Measurements from ENCODE around the gene RNU6-9.
"Not testable (repeated sequence)": the region's sequence is repeated elsewhere in the genome, so short reads cannot be mapped to it uniquely, and the experiment has no call there.

The RNU6-9 gene

DNA sequence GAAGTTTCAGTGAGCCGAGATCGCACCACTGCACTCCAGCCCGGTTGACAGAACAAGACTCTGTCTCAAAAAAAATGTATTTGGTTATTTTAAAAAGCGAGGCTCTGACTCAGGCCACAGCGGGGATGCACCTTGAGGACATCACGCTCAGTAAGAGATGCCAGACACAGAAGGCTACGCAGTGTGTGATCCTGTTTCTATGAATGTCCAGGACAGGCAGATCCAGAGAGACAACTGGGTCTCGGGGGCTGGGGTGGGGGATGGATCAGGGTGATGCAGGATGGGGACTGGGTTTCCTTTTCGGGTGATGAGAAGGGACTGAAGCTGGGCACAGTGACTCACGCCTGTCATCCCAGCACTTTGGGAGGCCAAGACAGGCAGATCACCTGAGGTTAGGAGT is 5.7 kb upstream of the RNU6-9 start:
- no peak for TF ChIP-seq CTCF (IDR thresholded peaks at IDR 0.05; ENCODE audit: low read depth, low read length, missing control alignments)
- DNase-seq, result no peak
- in situ Hi-C loops (cut with HindIII; ENCODE audit: low pct_ligation_motif_present, low sequenced_read_pairs), result no loop called here
- Histone ChIP-seq H3K4me3 (ENCODE audit: low read depth, low read length) (no peak overlapping the region), H3K27me3 (replicated peaks) (no peaks in the 10 kb centered on the region), H3K27ac (no peak overlapping the region), H3K36me3 (replicated peaks) (peaks cover 62% of the 10 kb centered on the region)

- no peak overlapping the region for H3K4me3 ChIP-seq (ENCODE audit: low read depth, low read length)
- no peak for DNase-seq
- H3K27me3 ChIP-seq (replicated peaks), result no peaks in the 10 kb centered on the region
- TF ChIP-seq CTCF (IDR thresholded peaks at IDR 0.05; ENCODE audit: low read depth, low read length, missing control alignments), result no peak
- in situ Hi-C loops (cut with HindIII; ENCODE audit: low pct_ligation_motif_present, low sequenced_read_pairs), result no loop called here
- no peak overlapping the region for H3K27ac ChIP-seq
- H3K36me3 ChIP-seq (replicated peaks), result peaks cover 55% of the 10 kb centered on the region
Observed at GRCh38 chr19:888581-889385, 4.5 kb upstream of the RNU6-9 start.

GRCh38 chr19:889662-890295 is 3.5 kb upstream of the RNU6-9 start:
- TF ChIP-seq CTCF (IDR thresholded peaks at IDR 0.05; ENCODE audit: low read depth, low read length, missing control alignments), result no peak
- H3K27ac ChIP-seq, result no peak overlapping the region
- DNase-seq, result no peak
- in situ Hi-C loops (cut with HindIII; ENCODE audit: low pct_ligation_motif_present, low sequenced_read_pairs), result no loop called here
- H3K27me3 ChIP-seq (replicated peaks), result no peaks in the 10 kb centered on the region
- no peak overlapping the region for H3K4me3 ChIP-seq (ENCODE audit: low read depth, low read length)
- peaks cover 47% of the 10 kb centered on the region for H3K36me3 ChIP-seq (replicated peaks)

GRCh38 chr19:890831-891230 is 2.5 kb upstream of the RNU6-9 start:
- TF ChIP-seq CTCF (IDR thresholded peaks at IDR 0.05; ENCODE audit: low read depth, low read length, missing control alignments), result no peak
- in situ Hi-C loops (cut with HindIII; ENCODE audit: low pct_ligation_motif_present, low sequenced_read_pairs), result no loop called here
- no peak overlapping the region for H3K4me3 ChIP-seq (ENCODE audit: low read depth, low read length)
- no peaks in the 10 kb centered on the region for H3K27me3 ChIP-seq (replicated peaks)
- DNase-seq, result no peak
- no peak overlapping the region for H3K27ac ChIP-seq
- H3K36me3 ChIP-seq (replicated peaks), result peaks cover 37% of the 10 kb centered on the region

DNA sequence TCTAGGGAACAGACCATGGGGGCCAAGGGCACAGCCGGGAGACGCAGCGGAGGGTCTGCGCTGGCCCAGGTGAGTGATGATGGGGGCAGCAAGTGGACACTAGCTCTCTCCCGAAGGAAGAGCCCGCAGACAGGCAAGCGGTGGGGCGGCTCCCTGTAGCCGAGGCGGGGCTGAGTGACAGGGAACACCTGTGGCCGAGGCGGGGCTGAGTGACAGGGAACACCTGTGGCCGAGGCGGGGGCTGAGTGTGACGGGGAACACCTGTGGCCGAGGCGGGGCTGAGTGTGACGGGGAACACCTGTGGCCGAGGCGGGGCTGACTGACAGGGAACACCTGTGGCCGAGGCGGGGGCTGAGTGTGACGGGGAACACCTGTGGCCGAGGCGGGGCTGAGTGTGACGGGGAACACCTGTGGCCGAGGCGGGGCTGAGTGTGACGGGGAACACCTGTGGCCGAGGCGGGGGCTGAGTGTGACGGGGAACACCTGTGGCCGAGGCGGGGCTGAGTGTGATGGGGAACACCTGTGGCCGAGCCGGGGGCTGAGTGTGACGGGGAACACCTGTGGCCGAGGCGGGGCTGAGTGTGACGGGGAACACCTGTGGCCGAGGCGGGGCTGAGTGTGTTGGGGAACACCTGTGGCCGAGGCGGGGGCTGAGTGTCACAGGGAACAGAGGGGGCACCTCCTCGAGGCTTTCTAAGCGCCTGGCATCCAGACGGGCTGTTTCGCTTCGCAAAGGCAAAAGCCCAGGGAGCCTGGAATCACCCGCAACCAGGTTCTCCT is 1.7 kb upstream of the RNU6-9 start:
- DNase-seq; in situ Hi-C loops (cut with HindIII; ENCODE audit: low pct_ligation_motif_present, low sequenced_read_pairs); H3K27me3 ChIP-seq (replicated peaks); H3K27ac ChIP-seq: not testable (repeated sequence)
- H3K36me3 ChIP-seq (replicated peaks), result peaks cover 32% of the 10 kb centered on the region
- H3K4me3 ChIP-seq (ENCODE audit: low read depth, low read length), result peak overlapping the region; percentile 79
